HG02938 (cell line): ENCODE measurements around the gene TMEM150C.

Source experiments
- ATAC-seq: cut with Tn5 transposase; IDR thresholded peaks from one replicate; pipeline ENCODE4 v1.9.1; 2021; ENCODE audit warnings: mild to moderate bottlenecking, moderate library complexity; ENCODE audit not compliant: unreplicated experiment

The TMEM150C gene

DNA sequence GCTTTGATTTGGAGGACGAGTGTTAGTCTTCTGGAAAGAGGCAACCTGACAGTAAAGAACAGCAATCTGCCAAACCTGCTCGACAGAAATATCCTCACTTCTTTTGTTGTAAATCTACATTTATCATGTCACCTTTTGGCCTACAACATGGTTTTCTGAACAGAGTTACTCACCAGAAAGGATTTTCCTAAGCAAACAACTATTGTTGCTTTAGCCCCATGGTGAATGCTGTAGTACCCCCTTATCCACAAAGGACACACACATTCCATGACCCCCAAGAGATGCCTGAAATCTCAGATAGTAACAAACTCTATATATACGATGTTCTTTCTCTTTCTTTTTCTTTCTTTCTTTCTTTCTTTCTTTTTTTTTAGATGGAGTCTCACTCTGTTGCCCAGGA lies 42.7 kb downstream of the TMEM150C start:
- no peak for ATAC-seq

GRCh38 chr4:82517043-82517442 lies 44.7 kb downstream of the TMEM150C start:
- ATAC-seq = no peak

- ATAC-seq = no peak
Measured at GRCh38 chr4:82515705-82516104, 46.1 kb downstream of the TMEM150C start.

DNA sequence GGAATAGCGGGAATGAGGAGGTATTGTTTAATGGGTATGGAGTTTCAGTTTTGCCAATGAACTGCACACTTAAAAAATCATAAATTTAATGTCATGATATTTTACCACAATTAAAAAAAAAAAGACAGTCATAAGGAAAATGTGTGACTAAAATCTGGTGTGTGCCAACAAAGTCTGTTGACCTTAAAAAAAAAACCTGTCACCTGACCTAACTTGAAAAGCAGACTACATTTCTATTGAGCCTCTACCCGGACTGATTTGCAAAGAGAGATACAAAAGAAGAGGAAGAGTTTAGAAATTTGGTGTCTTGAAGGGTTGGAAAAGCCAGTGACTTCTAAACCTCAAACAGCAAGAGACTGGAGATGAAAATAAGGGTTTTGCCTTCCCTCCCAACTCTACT lies 48.4 kb downstream of the TMEM150C start:
- no peak for ATAC-seq

GRCh38 chr4:82510216-82510615 lies 51.6 kb downstream of the TMEM150C start:
- no peak for ATAC-seq

GRCh38 chr4:82508806-82509428 lies 52.9 kb downstream of the TMEM150C start:
- ATAC-seq = no peak

DNA sequence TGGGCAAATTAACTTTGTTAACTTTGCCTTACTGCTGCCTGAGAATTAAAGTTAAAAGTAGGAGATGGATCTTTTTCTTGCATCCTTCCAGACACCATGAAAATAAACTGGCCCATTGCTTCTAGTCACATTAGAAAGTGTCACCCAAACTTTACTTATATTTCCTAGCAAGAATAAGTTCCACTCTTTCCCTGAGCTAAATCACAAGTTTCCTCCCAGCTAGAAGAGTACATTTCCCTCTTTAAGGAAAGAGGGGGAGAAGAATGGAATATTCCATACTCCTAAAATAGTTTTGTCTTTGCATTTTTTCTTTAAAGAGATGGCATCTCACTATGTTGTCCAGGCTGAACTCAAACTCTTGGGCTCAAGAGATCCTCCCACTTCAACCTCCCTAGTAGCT lies 53.8 kb downstream of the TMEM150C start:
- no peak for ATAC-seq

- ATAC-seq = no peak
Measured at GRCh38 chr4:82501154-82501442, 60.7 kb downstream of the TMEM150C start.

DNA sequence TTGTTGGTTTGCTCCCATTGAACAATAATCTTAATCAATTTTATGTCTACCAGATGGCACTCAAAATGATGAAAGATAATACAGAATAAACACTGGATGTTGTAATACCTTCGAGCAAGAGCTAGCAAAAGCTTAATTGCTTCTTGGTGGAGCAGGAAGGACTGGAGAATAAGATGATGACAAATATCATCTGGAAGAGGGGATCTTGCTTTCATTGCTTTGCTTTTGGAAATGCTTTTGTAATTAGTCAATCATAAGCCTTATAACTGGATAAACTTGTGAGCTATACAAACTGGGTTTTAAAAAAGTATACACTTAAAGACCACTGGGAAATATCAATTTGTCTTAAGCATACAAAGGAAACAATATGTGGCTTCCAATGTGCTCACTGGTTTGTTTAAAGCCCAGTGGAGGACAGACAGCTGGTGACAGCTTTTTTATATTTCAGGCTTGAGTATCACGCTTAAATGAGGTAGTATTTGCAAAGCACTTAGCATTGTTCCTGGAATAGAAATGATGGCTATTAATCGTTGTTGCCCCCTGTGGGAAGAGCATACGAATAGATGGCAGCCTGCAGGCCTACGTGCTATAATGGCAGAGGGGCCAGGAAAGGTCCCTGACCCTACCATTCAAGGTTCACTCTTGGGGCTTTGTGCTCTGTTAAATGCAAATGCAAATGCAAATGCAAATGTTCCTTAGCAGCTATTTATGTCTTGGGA lies 61.2 kb downstream of the TMEM150C start:
- no peak for ATAC-seq

- ATAC-seq = no peak
Measured at GRCh38 chr4:82499738-82500434, 61.9 kb downstream of the TMEM150C start.

- ATAC-seq = no peak
Measured at GRCh38 chr4:82496349-82496748, 65.4 kb downstream of the TMEM150C start.

DNA sequence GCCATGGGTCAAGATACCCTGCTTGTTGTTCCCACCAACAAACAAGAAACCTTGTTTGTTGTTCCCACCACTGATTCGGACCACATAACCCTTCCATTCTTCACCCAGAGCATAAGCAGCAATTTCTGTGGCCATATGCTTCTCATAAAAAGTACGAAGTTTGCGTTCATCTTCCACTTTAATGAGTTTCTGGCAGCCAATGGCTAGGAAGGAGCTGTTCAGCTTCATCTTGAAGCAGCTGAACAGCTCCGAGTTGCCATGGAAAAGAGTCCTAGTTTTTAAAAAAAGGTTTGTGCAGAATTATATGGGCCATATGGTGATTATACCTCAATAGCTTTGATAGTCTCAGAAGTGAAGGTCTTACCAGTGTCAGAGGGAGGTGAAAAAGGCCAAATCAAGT lies 66.1 kb downstream of the TMEM150C start:
- ATAC-seq = no peak

GRCh38 chr4:82493721-82494425 lies 67.9 kb downstream of the TMEM150C start:
- ATAC-seq = no peak

DNA sequence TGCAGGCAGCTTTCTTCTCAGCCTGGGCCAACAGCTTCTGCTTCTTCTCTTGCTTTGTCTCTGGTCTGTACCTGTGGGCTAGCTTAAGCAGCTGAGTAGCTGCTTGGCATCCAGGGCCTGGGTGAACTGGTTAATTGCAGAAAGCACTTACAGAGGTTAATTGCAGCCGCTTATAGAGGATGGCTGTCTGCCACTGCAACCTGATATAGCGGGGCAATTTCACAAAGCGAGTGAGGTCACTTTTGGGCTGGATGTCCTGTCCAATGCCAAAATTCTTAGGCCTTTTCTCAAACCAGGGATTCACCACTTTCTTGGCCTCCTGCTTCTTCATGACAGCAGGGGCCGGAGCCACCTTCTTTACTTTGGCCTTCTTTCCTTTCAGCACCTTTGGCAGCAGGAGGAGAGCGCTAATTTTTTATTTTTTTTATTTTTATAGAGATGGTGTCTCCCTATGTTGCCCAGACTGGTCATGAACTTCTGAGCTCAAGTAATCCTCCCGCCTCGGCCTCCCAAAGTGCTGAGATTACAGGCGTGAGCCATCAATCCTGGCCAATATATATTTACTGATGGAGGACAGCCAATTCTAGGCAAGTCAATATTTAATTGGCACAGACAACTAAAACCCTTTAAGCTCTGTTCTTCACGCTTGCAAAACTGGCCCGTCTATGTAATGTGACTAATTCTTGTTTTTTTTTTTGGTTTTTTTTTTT lies 70.4 kb downstream of the TMEM150C start:
- no peak for ATAC-seq

DNA sequence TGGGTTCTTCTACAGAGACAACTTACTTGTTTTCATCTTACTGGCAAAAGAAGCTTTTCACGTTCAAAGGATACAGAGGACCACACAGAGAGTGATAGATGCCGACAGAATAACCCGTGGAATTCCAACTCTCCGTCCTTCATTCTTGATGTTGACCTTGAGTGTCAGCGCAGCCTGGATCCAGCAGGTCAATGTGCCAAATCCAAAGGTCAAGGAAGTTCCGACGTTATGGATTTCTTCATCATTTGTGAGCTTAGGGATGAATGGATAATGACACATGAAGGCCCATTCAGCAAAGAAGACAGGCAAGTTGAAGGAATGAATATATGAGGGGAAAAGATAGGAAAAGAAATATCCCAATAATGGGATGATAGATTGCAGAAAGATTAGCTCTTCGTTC lies 71.8 kb downstream of the TMEM150C start:
- ATAC-seq = no peak

- ATAC-seq = no peak
Measured at GRCh38 chr4:82489076-82489475, 72.7 kb downstream of the TMEM150C start.

- no peak for ATAC-seq
Measured at GRCh38 chr4:82484996-82485783, 76.6 kb downstream of the TMEM150C start.

DNA sequence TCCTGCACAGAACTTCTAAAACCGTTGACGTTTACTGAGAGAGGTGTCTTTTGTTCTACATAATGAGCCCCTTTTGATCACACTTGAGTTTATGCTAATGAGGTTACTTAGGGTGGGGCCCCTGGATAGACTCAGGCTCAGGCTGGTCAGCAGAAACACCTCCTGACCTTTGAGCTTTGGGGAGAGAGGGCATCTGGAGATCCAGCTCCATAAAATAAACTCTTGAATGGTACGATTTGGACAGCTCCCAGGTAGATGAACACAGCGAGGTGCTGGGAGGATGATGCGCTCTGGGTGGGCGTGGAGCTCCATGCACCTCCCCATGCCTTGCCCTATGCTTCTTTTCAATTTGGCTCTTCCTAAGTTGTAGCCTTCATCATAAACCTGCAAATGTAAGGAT lies 79.4 kb downstream of the TMEM150C start:
- no peak for ATAC-seq

DNA sequence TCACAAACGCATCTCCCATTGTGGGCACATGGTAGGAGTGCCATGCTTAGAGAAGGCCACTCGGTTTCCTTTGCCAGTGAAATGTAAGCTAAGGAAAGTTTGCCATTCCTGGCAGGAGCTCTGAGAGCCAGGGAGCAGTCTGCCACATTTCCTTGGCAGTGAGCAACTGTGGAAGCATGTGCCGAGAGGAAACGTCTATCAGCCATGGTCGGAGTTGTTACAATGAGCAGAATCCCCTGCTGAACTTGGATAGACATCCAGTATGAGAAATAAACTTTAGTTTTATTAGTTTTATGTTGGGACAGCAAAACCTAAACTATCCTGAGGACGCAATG lies 80.3 kb downstream of the TMEM150C start:
- no peak for ATAC-seq

GRCh38 chr4:82480771-82481505 lies 80.8 kb downstream of the TMEM150C start:
- no peak for ATAC-seq
